HT-29 (cell line): ENCODE results near the gene AKAP13. TPM values are rescaled to one million over a fixed set of nuclear protein-coding genes. Genes with fewer than 3 reads are reported as not detected.
"Not testable (repeated sequence)": the region's sequence is repeated elsewhere in the genome, so short reads cannot be mapped to it uniquely, and the experiment has no call there.

Source experiments
- DNase-seq: peaks from one replicate; pipeline ENCODE4 v3.0.0-alpha.2; 2015; ENCODE audit warnings: low spot score
- total RNA-seq: library from RNA; depleted of rRNA; stranded (reverse); fragments of >200 nt; shearing (Covaris generic); gene quantifications from 2 replicates; pipeline ENCODE4 v1.2.3, GENCODE V29; 2014

The AKAP13 gene
- total RNA-seq, 1 experiment from 2014 or later, result 108 TPM

DNA sequence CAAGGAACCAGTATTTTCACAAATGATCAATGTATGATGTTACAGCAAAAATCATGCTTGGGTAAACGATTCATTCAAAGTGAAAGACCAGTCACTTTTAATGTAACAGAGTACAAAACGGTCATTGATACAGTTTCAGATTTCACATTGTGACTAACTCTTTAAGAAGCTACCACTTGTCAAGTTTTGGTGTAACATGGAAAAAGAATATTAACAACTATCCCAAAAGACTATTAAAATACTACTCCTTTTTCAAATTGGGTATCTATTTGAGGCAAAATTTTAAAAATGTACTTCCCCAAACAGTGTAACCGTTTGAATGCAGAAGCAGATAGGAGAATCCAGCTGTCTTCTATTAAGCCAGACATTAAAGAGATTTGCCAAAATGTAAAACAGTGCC, 31.7 kb downstream of the AKAP13 start:
- DNase-seq, result no peak

DNA sequence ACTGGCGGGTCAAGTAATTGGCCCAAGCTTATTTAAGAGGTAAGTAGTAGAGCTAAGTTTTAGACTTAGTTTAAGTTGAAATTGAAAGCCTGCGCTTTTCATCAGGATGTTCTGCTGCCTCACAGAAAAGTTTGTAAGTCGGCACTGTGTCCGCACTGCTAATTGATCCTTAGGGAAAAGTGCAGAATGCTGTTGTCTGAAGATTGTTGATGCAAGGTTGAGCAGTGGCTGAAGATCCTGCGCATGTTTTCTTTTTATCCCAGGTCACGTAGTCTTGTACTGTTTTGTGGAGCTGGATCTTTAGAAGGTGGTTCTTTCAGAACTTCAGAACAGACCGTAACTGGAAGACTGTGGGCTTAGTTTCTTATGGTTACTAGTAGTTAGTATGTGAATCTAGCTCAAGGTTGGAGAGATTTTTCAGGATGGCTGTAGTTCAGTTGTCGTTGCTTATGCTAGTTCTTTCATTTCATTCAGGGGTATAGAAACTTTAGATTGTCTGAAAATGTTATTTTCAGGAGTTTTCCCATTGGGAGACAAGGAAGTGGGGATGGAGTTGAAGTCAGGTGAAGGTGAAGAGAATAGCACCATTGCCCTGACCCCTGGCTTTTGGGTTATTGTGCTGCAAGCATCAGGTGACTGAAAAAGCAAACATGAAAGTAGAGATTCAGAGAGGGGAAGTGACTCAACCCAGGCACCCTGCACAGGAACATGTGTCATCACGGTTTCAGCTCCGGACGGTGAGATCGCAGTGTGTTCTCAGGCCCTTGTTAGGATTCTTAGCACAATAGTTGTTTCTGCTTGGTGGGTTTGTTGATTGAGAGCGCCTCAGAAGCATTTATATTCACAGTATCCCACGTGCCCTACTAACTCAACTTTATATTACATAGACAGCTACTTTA, 32.8 kb downstream of the AKAP13 start:
- peak; percentile 83 for DNase-seq

DNA sequence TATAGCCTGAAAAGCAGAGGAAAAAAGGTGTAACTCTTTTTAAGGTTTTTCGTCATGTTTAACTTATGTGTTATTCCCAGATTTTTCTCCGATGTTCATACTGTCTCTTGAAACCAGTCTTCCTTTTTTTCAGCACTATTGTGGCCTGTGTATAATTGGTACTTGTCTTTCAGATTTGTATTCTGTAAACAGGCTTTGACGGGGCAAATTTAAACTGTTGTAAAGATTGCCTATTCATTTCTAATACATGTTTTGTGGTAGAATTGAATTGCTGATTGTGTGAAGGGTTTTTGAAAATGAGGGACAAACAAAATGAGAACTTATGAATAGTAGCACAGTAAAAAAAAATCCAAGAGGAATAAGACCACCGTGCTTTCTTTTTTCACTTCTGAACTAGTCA, 33.6 kb downstream of the AKAP13 start:
- no peak for DNase-seq

DNA sequence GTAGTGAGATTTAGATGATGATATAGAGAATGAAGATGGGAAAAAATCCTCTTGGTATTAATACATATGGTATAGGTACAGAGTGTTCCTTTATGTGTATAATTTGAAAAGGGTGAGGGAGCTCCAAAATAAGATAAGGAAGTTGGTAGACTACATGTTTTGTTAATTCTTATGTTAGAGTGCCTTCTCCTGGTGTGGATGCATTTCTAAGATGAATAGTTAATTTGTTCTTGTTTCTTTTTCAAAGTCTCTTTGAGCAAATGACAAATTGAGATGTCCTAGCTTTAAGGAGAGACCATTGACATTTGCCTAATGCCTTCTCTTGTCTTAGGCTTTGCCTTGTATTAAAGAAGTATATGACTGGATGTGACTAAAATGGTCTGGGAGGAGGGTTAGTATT, 34.1 kb downstream of the AKAP13 start:
- peak; percentile 48 for DNase-seq

GRCh38 chr15:85414991-85415390, 34.6 kb downstream of the AKAP13 start:
- no peak for DNase-seq

- DNase-seq, result no peak
Observed at GRCh38 chr15:85415783-85416182, 35.4 kb downstream of the AKAP13 start.

DNA sequence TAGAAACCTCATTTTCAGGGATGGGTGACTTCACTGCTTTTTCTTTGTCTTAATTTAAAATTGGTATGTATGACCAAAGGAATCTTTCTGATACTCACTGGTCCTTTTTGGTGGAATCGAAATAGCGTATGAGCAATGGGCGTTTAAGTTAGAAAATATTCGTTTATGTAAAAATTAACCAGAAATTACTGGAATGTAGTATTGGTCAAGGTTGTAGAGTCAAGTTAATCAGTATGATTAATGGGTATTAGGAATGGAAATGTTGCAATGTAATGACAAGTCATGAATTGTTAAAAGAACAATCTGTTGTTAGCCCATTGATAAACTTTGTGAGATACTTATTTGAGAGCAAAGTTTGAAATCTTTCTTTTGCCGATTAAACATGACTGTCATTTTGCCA, 36.9 kb downstream of the AKAP13 start:
- DNase-seq, result no peak

- no peak for DNase-seq
Observed at GRCh38 chr15:85419161-85419560, 38.8 kb downstream of the AKAP13 start.

GRCh38 chr15:85421116-85421925, 40.9 kb downstream of the AKAP13 start:
- no peak for DNase-seq

DNA sequence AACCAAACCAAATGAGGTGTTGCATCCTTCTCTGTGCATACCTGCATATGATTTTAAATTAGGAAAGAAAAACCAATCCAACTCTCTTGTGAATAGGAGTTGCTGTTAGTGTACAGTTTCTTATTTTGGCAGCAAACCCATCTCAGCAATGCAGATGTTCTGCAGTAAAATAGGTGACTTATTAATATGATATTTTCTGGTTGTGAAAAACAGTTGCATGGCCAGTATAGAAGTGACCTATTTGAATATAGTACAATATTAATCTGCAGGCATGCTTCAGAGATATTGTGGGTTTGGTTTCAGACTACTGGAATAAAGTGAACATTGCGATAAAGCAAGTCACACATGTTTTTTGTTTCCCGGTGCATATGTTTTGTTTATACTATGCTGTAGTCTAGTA, 42.2 kb downstream of the AKAP13 start:
- no peak for DNase-seq

DNA sequence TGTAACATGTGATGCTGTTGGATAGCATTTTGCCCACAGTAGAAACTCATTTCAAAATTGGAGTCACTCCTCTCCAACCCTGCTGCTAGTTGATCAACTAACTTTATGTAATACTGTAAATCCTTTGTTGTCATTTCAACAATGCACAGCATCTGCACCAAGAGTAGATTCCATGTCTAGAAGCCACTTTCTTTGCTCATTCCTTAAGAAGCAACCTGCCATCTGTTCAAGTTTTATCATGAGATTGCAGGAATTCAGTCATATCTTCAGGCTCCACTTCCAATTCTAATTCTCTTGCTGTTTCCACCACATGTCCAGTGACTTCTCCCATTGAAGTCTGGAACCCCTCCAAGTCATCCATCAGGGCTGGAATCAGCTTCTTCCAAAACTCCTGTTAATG, 42.9 kb downstream of the AKAP13 start:
- no peak for DNase-seq

DNA sequence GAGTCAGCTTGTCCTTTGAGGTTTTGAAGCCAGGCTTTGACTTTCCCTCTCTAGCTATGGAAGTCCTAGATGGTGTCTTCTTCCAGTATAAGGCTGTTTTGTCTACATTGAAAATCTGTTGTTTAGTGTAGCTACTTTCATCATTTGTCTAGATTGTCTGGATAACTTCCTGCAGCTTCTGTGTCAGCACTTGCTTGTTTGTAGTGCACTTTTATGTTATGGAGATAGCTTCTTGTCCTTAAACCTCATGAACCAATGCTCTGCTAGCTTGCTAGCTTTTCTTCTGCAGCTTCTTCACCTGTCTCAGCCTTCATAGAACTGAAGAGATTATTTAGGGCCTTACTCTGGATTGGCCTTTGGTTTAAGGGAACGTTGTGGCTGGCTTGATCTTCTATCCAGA, 43.8 kb downstream of the AKAP13 start:
- DNase-seq, result no peak

DNA sequence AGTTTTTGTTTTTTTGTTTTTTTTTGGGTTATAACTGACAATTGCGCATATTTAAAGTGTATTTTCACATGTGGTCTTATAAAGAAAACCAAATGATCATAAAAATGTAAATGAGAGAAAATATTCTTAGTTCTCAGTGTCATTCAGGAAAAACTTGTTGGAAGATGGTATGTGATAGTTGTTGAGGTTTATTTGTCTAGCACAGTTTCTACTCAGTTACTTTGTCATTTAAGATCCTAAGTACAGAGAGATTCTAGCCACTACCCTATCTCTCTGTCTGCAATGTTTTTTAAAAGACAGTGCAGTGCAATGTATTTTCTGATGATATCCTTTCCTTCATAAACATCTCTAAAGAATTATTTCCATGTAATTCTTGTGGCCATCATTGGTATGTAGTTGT, 46.1 kb downstream of the AKAP13 start:
- no peak for DNase-seq

DNA sequence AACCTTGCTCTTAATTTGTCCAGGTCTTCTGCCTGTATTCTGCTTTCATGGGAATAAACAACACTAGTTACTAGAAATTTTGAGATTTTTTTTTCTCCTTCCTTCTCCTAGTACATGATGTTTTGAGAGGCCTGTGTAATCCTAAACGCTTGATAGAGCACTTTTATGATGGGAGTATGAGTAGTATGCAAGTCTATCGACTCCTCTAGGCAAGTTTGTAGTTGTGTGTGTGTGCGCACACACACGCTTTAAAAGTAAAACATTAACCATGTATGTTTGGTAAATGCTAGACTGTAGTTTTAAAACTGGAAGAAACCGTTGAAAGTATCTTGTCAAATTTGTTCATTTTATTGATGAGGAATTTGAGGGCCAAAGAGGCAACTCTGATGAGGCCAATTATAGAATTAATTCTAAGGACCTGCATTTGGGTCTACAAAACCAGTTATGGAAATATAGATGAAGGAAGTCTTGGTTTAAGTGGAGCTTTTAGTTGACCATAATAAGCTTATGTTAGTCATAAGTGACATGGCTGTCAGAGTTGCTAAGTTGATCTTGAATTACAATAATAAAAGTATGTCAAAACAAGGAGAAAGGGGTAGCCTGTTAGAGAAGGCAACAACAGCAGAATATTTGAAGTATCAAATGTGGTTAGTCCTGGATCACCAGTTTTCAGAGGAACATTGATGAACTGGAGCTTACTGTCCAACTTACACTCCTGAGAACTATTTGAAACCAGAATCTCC, 47.1 kb downstream of the AKAP13 start:
- DNase-seq, result no peak

- DNase-seq, result no peak
Observed at GRCh38 chr15:85429522-85429921, 49.1 kb downstream of the AKAP13 start.

DNA sequence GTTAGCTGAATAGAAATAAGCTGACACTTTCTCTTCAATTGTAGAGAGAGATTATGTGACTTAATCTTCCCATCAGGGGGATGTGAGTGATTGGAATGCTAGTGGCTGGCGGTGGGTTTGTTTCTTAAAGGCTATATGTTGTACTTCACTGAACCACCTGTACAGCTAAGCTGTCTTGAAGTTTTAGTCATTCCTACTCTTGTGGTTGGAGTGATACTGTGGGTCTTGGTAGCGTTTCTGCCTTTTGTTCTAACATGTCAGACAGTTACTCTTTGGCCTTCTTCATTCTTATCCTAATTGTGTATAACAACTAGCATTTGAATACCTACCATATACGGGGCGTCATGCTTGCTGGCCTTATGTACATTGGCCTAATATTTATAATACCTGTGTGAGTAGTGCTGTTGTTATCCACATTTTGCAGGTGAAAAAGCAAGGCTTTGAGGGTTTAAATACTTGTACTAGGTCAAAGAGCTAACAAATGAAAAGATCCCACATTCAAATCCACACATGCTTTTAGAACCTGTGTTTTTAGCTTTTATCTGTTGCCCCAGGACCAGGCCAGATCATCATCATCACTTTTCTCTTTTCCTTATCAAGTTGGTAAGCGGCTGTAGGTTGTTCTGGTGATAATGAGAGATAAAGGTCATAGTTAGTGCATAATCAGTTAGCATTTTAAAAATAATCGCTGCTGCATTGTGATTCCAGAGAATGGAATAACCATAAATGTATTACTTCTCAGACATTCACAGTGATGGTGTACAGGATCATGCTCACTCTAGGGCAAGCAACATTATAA, 50.2 kb downstream of the AKAP13 start:
- no peak for DNase-seq

- peak; percentile 59 for DNase-seq
Observed at GRCh38 chr15:85439996-85440395, 59.6 kb downstream of the AKAP13 start.

DNA sequence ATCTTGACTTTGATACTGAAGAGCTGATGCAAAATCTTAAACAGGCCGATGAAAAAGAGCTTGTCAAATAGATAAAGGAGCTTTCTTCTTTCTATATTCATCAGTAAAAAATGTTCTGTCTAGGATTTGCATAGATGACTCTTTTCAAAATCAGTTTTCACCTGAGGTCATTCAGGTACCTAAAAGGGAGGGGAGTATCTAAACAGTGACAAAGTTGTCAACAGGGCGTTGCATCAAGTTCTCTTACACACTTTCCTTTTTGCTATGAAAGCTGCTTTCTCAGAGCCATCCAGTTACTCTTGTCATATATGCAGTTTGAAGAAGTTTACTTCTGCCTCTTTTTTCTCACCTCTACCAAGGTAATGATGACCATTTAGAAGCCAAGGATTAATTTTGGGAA, 60.0 kb downstream of the AKAP13 start:
- peak; percentile 38 for DNase-seq

DNA sequence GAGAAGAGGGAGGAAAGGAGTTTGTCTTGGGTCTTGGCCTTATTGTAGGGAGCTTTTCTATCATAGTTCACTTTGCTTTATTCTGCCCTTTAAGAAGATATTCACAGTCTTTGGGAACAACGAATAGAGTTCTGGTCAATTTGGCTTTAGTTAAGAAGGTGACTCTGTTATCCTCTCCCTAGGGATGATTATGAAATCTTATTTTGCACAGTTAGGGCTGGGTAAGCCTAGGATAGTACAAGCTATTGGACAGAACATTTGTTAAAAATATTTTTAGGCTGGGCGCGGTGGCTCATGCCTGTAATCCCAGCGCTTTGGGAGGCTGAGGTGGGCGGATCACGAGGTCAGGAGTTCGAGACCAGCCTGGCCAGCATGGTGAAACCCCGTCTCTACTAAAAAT, 61.5 kb downstream of the AKAP13 start:
- DNase-seq, result not testable (repeated sequence)

GRCh38 chr15:85443046-85443445, 62.6 kb downstream of the AKAP13 start:
- DNase-seq, result no peak

- peak; percentile 94 for DNase-seq
Observed at GRCh38 chr15:85443593-85444087, 63.2 kb downstream of the AKAP13 start.
